NOMO-1 (cell line): ENCODE data around the gene NUP214.
"Not testable (repeated sequence)": the region's sequence is repeated elsewhere in the genome, so short reads cannot be mapped to it uniquely, and the experiment has no call there.

Experiments used
- DNase-seq, 2 experiments: peaks; one replicate each; lab custom pipeline; 2025; ENCODE audit not compliant: unreplicated experiment in 2 of 2; lab: John Stamatoyannopoulos, UW

Gene NUP214

GRCh38 chr9:131096269-131097125 lies 28.9 kb upstream of the NUP214 start, which contains the start of gene AIF1L:
Gene AIF1L, plus strand, starts transcription at chr9:131096531. Its CDS starts 99 bp downstream, at chr9:131096630.
- peak; percentile 9 to 17 for DNase-seq

- no peak for DNase-seq
Observed at GRCh38 chr9:131097126-131097947, 28.0 kb upstream of the NUP214 start.

DNA sequence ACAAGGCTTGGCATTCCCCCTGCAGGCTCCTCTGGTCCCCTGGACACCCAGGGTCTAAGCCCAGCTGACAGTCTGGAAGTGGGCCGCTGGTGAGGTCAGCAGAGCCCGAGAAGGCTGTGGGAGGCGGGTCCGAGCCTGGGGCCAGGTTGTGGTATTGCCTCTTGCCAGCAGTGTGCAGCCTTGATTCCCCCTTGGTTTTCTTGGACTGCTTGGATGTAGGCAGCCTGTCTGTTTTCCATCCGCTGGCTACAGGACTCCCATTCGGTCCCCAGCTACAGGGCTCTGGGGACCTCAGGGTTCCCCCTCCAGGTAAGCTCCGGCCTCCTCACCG lies 27.5 kb upstream of the NUP214 start:
- no peak for DNase-seq

DNA sequence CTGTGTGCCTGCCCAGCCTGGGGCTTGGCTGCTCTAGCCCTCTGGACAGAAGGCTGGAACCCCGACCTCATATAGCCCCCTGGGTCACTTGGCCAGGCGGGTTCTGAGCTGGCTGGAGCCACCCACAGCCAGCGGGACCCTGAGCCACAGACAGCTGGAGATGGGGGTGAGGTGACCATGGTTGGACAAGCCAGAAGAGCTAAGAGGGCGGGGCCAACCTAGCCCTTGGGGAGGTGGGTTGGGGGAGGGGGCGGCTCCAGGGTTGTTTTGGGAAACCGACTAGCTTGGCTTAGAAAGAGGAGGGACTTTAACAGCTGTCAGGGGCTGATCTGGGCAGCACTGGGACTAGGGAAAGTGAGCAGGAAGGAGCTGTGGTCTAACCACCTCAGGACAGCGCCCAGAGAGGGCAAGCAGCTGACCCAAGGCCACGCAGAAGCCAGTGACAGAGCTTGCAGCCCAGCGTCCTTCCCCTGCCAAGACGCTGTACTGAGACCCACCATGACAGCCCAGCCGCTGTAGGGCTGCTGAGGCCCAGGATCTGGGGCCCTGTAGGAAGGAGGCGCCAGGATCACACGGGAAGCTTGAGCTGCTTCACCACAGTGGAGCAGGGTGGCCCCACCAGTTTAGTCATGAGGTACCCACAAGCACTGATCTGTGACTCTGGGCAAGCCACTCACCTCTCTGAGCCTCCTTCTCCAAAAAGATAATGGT lies 26.8 kb upstream of the NUP214 start:
- no peak for DNase-seq

GRCh38 chr9:131099102-131099606 lies 26.2 kb upstream of the NUP214 start:
- DNase-seq: no peak

- DNase-seq: not testable (repeated sequence)
Observed at GRCh38 chr9:131099845-131100244, 25.5 kb upstream of the NUP214 start.

GRCh38 chr9:131100445-131100844 lies 24.9 kb upstream of the NUP214 start:
- no peak for DNase-seq

DNA sequence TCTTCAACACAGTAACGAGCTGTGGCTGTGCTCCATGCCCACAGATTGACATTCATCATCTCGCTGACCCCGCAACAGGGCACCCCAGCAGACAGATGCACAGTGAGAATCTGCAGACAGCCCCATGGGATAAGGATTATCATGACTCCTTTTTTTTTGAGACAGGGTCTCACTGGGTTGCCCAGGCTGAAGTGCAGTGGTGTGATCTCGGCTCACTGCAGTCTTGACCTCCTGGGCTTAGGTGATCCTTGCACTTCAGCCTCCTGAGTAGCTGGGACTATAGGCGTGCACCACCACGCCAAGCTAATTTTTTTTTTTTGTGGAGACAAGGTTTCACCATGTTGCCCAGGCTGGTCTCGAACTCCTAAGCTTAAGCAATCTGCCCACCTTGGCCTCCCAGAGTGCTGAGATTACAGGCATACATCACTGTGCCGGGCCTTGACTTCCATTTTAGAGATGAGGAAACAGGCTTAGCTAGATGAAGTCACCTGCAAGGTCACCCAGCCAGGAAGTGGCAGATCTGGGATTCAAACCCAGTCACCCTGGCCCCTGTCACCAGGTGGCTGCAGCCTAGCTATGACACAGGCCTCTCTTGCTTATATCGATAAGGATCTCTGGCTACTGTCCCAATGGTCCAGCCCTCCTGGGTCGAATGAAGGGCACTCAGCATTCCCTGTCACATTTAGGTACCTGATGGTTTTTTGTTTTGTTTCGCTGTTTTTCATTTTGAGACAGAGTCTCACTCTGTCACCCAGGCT lies 24.0 kb upstream of the NUP214 start:
- DNase-seq: no peak

DNA sequence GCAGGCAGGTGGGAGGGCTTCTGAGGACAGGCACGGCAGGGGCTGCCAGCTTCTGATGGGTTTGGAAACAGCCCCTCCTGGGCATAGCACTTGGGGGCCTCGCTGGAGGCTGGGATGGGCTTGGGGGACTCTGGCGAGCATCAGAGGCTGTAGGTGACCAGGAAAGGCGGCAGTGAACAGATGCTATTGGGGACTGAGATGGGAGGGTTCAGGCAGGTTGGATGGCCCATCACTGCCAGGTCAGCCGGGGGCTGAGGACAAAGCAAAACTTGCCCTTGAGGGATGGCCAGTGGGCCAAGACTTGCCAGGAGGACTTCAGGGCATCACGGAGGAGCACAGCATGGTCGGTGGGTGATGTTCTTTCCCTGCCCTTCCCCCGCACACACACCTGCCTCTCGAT lies 22.4 kb upstream of the NUP214 start:
- no peak for DNase-seq

DNA sequence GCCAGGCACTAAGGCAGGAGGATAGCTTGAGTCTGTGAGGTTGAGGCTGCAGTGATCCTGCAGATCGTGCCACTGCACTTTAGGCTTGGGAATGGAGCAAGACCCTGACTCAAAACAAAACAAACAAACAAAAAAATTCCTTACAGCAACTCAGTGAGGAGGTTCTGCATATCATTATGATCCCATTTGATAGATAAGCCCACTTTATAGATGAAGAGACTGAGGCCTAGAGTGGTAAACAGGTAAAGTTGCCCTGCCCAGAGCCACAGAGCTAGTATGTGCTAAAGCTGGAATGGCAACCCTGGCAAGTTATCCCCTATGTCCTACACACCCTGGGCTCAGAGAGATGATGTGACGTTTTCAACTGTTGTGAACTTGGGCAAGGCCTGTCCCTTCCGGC lies 21.9 kb upstream of the NUP214 start:
- no peak for DNase-seq

DNA sequence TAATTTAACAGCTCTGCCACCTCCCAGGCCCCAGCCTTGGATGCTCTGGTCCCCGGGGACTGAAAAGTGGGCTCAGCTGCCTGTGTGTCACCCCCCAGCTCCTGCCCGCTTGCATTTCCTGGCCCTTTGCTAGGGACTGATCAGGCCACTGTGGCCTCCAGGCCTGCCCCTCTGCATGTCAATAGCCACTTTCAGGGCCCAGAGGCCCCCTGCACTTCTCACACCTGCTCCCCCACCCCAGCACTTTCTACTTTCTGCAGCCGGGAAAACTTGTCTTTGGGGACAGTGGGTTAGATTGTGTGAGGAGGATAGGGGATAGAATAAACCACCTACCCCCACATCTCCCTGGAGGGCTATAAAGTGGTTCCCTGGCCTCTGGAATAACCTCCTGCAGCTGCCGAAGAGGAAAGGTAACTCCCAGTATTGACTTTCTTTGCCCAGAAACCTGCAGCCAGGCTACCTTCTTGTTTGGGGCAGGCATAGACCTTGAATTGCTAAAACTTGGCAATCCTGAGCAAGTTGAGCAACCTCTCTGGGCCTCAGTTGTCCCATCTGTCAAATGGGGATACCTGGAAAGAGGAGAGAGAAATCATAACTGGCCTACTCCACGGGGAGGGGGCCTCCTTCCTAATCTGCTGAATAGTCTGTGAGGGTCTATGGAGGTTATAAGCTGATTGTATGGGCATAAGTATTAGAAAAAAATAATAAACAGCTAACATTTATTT lies 21.2 kb upstream of the NUP214 start:
- DNase-seq: no peak

DNA sequence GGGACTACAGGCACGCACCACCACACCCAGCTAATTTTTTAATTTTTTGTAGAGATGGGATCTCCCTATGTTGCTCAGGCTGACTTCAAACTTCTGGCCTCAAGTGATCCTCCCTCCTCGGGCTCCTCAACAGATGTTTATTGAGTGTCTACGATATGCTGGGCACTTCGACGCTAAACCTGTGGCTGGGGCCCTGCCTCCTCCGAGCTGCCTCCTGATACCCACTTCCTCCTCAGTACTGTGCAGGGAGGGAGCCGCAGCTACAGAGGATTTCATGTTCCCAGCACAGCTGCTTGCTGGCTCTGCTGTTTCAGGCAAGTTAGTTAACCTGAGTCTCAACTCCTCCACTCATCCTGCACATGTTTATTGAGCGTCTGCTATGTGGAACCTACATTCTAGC lies 19.4 kb upstream of the NUP214 start:
- no peak for DNase-seq

- DNase-seq: no peak
Observed at GRCh38 chr9:131107760-131108159, 17.6 kb upstream of the NUP214 start.

- no peak for DNase-seq
Observed at GRCh38 chr9:131111186-131111853, 14.1 kb upstream of the NUP214 start.

DNA sequence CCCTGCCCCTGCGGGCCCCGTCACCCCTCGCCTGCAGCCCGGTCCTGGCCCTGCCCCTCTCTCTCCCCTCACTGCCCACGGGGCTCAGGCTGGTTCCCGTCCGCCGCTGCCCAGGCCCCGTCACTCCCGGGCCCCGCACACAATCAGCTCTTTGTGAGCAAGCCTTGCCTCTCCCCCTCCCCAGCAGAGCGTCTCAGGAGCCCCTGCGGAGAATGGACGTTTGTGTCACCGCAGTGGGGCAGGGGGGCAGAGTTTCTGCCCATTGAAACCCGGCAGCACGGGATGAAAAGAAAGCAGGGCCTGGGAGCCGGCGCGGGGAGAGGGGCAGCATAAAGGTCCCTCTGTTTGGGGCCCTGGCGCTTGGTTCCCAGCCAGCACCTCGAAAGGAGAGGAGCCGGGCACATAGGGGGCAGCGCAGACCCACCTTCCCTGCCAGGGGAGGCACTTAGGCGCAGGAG lies 13.5 kb upstream of the NUP214 start:
- no peak for DNase-seq

GRCh38 chr9:131112374-131113154 lies 12.8 kb upstream of the NUP214 start:
- no peak for DNase-seq

GRCh38 chr9:131113655-131114054 lies 11.7 kb upstream of the NUP214 start:
- no peak for DNase-seq

DNA sequence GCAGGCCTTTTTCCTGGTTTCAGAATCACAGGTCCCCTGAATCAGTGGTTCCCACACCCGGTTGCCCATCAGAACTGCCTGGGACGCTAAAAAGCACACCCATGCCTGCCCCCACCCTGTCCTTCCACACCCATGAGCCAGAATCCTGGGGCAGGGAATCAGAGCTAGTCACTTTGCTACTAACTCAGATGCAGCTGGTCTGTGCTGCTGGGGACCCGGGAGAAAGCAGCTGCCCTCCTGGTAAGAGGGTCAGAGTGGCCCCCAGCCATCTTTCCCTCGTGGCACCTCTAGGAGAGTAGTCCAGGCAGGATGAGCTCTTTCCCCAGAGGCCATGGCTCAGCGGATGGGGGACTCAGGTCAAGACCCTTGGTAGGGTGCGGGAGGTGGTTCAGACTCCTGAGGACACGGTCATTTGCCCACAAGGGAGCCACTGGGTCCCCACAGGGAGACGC lies 11.3 kb upstream of the NUP214 start:
- no peak for DNase-seq
